ENCODE measurements around the gene CLPTM1.

The CLPTM1 gene

GRCh38 chr19:45027371-45027770 is 72.2 kb downstream of the CLPTM1 start:
- no peak for TF ChIP-seq EZH2 (IDR thresholded peaks at IDR 0.05; ENCODE audit: borderline replicate concordance, low read length)
- TF ChIP-seq, protein P1, sequence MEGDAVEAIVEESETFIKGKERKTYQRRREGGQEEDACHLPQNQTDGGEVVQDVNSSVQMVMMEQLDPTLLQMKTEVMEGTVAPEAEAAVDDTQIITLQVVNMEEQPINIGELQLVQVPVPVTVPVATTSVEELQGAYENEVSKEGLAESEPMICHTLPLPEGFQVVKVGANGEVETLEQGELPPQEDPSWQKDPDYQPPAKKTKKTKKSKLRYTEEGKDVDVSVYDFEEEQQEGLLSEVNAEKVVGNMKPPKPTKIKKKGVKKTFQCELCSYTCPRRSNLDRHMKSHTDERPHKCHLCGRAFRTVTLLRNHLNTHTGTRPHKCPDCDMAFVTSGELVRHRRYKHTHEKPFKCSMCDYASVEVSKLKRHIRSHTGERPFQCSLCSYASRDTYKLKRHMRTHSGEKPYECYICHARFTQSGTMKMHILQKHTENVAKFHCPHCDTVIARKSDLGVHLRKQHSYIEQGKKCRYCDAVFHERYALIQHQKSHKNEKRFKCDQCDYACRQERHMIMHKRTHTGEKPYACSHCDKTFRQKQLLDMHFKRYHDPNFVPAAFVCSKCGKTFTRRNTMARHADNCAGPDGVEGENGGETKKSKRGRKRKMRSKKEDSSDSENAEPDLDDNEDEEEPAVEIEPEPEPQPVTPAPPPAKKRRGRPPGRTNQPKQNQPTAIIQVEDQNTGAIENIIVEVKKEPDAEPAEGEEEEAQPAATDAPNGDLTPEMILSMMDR (IDR thresholded peaks at IDR 0.05; ENCODE audit: low read length): no peak
- Histone ChIP-seq H3K9me2 (ENCODE audit: low read depth, low read length) (no peaks in the 10 kb centered on the region), H3K4me2 (ENCODE audit: low read length) (no peak overlapping the region), H3F3A (ENCODE audit: insufficient read depth, low read length) (no peaks in the 10 kb centered on the region), H3K27ac (ENCODE audit: low read depth, low read length, poor library complexity, severe bottlenecking) (no peak overlapping the region), H3K27me3 (ENCODE audit: insufficient read depth, low read length) (no peaks in the 10 kb centered on the region), H3K4me1 (ENCODE audit: insufficient read depth, low read length, severe bottlenecking) (no peaks in the 10 kb centered on the region), H3K9ac (ENCODE audit: low read length) (no peak overlapping the region), H3K36me3 (ENCODE audit: insufficient read depth, low read length) (peaks cover 59% of the 10 kb centered on the region), H2AFZ (ENCODE audit: low read length) (no peak overlapping the region), H3K9me3 (ENCODE audit: low read length) (no peaks in the 10 kb centered on the region), H3K4me3 (ENCODE audit: low read depth, low read length, poor library complexity, severe bottlenecking) (no peak overlapping the region), H3K79me2 (ENCODE audit: insufficient read depth, low read length) (no peaks in the 10 kb centered on the region), H4K20me1 (ENCODE audit: insufficient read depth, low read length) (no peaks in the 10 kb centered on the region)

- Histone ChIP-seq H3K9ac (ENCODE audit: low read length) (no peak overlapping the region), H3K9me2 (ENCODE audit: low read depth, low read length) (no peaks in the 10 kb centered on the region), H3F3A (ENCODE audit: insufficient read depth, low read length) (no peaks in the 10 kb centered on the region), H3K4me3 (ENCODE audit: low read depth, low read length, poor library complexity, severe bottlenecking) (no peak overlapping the region), H3K36me3 (ENCODE audit: insufficient read depth, low read length) (peaks cover 72% of the 10 kb centered on the region), H3K27ac (ENCODE audit: low read depth, low read length, poor library complexity, severe bottlenecking) (no peak overlapping the region), H3K79me2 (ENCODE audit: insufficient read depth, low read length) (no peaks in the 10 kb centered on the region), H3K9me3 (ENCODE audit: low read length) (no peaks in the 10 kb centered on the region), H3K4me2 (ENCODE audit: low read length) (no peak overlapping the region), H3K4me1 (ENCODE audit: insufficient read depth, low read length, severe bottlenecking) (no peaks in the 10 kb centered on the region), H4K20me1 (ENCODE audit: insufficient read depth, low read length) (no peaks in the 10 kb centered on the region), H2AFZ (ENCODE audit: low read length) (no peak overlapping the region), H3K27me3 (ENCODE audit: insufficient read depth, low read length) (no peaks in the 10 kb centered on the region)
- TF ChIP-seq EZH2 (IDR thresholded peaks at IDR 0.05; ENCODE audit: borderline replicate concordance, low read length): no peak
- TF ChIP-seq, protein P1 (IDR thresholded peaks at IDR 0.05; ENCODE audit: low read length): no peak
Measured at GRCh38 chr19:45030825-45031224, 75.6 kb downstream of the CLPTM1 start.

DNA sequence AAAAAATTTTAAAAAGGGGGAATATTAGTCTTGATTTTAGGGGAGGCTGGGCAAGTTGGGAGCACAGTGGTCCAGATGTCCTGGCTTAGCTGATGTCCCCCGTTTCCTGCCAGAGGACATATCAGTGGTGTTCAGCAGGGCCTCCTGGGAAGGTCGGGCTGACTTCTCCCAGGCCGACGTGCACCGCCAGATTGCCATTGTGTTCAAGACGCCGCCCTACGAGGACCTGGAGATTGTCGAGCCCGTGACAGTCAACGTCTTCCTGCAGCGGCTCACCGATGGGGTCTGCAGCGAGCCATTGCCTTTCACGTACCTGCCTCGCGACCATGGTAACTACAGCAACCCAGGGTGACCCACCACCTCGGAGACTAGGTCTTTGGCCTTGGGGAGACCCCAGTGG is 77.2 kb downstream of the CLPTM1 start:
- Histone ChIP-seq H3K9me3 (ENCODE audit: low read length) (no peaks in the 10 kb centered on the region), H3F3A (ENCODE audit: insufficient read depth, low read length) (no peaks in the 10 kb centered on the region), H4K20me1 (ENCODE audit: insufficient read depth, low read length) (no peaks in the 10 kb centered on the region), H3K79me2 (ENCODE audit: insufficient read depth, low read length) (no peaks in the 10 kb centered on the region), H3K9me2 (ENCODE audit: low read depth, low read length) (no peaks in the 10 kb centered on the region), H2AFZ (ENCODE audit: low read length) (no peak overlapping the region), H3K4me3 (ENCODE audit: low read depth, low read length, poor library complexity, severe bottlenecking) (no peak overlapping the region), H3K27me3 (ENCODE audit: insufficient read depth, low read length) (no peaks in the 10 kb centered on the region), H3K4me1 (ENCODE audit: insufficient read depth, low read length, severe bottlenecking) (no peaks in the 10 kb centered on the region), H3K27ac (ENCODE audit: low read depth, low read length, poor library complexity, severe bottlenecking) (no peak overlapping the region), H3K4me2 (ENCODE audit: low read length) (no peak overlapping the region), H3K36me3 (ENCODE audit: insufficient read depth, low read length) (peaks cover 81% of the 10 kb centered on the region), H3K9ac (ENCODE audit: low read length) (no peak overlapping the region)
- TF ChIP-seq, protein P1 (IDR thresholded peaks at IDR 0.05; ENCODE audit: low read length): no peak
- no peak for TF ChIP-seq EZH2 (IDR thresholded peaks at IDR 0.05; ENCODE audit: borderline replicate concordance, low read length)

Data from OCI-LY1 (cell line).